Germinal center (tissue), 1 donor: ENCODE measurements around the gene EPHA2.
"Not testable (repeated sequence)": the region's sequence is repeated elsewhere in the genome, so short reads cannot be mapped to it uniquely, and the experiment has no call there.

Experiments
- DNase-seq: peaks from one replicate; pipeline ENCODE4 v3.0.0; 2012; ENCODE audit warnings: mixed read lengths, low spot score

EPHA2 gene

DNA sequence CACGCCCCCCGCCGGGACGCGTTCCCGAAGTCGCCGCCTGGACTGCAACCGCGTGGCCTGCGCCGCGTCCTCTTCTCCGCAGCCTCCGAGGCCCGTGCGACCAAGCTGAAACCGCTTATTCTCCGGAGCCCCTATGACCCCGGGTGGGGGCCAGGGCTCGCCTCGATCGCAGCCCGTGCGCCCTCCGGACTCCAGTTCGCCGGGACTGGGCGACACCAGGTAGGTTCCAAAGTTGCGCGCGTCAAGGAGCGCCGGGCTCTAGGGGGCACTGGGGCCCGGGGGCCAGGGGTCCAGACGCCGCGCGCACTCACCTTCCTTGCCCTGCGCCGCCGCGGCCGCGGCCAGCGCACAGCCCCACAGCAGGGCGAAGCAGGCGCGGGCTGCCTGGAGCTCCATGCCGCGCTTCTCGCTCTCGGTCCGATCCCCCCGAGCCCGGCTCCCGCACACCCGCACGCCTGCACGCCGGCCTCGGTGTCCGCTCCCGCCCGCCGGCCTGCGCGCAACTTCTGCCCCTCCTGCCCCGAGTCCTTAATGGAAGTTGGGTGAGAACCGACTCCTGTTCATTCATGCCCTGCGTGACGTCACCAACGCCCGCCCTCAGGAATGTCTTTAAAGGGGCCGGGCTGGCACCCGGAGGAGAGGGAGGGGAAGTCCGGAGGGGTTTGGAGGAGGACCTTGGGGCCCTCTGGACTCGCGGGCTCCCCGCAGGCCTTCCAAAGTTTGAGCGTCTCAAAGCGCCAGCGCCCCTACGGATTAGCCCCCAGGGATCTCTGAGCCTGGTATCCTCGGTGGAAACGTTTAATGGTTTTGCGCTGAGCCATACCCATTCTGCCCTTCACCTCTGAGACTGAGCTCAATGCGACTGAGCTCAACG lies at the start of gene EPHA2:
EPHA2 (minus strand) TSS at position 533 of the 874 bp plus-strand sequence; CDS start at position 396, 137 bp downstream.
- DNase-seq: no peak

- DNase-seq: no peak
Observed at GRCh38 chr1:16205334-16205671, 49.4 kb upstream of the EPHA2 start.

DNA sequence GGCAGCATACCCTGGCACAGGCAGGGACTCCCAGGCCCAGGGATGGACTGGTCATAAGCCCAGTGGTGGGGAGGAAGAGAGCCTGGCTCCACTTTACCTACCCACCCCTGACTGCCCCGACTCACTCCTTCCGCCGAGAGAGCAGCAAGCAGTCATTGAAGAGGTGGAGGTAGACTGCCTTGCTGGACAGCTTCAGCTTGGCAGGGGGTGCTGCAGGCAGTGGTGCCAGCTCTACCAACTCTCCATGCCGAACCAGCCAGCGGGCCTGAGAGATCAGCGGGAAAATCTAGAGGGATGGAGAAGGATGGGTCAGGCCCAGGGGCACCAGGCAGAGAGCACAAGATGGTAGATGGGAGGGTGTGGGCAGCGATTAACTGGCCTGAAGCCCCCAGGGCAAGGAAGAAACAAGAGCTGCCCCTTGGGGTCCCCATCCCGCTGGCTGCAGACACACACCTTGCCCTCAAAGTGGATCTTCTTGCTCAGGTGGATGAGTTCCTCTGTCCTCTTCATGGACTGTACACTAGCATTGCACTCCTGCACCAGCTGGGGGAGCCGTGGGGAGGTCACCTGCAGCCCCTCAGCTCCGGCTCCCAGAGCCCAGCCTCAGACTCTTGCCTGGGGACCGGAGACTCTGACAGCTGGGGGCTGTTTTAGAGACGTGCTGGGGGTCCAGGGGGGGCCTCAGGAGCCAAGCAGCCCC lies 48.9 kb upstream of the EPHA2 start:
- no peak for DNase-seq

- DNase-seq: no peak
Observed at GRCh38 chr1:16204216-16204615, 48.3 kb upstream of the EPHA2 start.

DNA sequence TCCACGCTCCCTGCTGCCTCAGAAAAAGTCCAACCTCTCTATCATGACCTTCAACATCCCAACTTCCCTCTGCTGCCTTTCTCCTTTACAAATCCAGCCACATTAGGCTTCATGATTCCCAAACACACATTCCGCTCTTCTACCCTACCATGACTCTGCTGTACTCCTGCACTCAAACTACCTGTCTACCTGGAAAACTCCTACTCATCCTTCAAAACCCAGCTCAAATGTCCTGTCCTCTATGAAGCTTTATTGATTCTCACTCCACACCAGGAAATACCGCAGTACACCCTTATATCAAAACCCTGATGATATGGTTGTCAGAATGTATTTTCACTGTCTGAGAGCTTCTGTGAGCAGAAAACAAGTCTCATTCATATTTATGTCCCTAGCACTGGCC lies 47.7 kb upstream of the EPHA2 start:
- DNase-seq: no peak

DNA sequence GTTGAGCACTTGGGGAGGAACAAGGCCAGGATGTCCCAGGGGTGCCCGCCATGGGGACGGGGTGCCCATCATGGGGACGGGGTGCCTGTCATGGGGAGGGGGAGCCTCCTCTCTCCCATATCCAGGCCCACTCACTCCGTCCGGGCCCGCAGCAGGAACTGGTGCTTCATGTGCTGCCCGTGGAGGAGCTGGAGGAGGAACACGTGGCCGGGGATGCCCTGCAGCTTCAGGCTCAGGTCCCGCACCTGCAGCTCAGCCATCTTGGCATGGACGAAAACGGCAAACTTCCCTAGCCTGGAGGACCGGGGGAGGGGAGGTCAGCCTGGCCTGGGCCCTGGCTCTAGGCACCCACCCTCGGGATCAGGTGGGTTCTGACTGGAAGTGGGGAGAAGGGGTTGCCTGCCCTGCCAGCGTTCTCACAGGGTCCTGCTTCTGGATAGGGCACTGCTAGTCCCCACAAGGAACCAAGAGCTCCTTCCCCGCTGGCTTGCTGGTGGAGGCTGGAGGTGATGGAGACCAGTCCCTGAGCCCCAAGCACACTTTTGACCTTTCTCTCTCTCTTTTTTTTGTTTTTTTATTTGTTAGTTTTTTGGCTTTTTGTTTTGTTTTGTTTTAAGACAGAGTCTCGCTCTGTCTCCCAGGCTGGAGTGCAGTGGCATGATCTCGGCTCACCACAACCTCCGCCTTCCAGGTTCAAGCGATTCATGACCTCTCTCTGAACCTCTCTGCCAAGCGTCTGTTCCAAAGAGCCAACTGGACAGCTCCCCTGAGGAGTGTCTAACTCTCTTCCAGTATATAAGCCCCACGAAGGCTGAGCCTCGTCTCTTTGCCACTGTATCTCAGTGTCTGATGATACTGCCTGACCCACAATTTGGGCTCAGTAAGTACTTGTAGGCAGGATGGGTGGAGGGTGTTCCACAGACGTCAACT lies 46.7 kb upstream of the EPHA2 start:
- DNase-seq: no peak

GRCh38 chr1:16199700-16200099 lies 43.8 kb upstream of the EPHA2 start:
- no peak for DNase-seq

GRCh38 chr1:16199157-16199501 lies 43.3 kb upstream of the EPHA2 start:
- no peak for DNase-seq

DNA sequence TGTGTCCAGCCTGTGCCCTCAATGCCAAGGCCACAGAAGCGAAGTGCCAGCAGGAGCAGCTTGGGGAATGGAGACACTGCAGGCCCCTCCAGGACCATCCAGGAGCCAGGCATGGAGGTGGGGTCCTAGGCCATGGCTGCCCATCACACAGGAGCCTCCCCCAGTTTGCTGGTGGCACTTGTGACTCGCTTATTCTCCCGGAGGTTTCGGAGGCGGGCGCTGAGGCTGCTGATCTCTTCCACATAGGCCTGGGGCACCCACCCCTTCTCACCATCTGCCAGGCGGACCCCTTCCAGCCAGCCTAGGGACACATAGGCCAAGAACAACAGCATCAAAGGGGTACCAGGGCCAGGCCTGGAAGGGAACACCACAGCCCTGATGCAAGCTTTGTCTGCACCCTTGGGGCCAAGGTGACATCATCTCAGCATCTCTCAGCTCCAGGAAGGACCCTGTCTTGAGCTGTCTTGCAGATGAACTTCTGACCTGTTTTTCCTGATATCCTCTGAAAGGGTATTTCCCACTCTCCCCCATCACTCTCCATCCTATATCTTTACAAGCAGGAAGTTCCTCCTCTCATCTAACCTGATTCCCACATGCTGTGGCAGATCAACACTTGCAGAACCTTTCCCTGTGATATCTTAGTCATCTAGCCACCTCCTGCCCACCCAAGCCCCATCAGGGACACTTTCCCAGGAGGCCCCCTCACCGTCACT lies 42.7 kb upstream of the EPHA2 start:
- no peak for DNase-seq

DNA sequence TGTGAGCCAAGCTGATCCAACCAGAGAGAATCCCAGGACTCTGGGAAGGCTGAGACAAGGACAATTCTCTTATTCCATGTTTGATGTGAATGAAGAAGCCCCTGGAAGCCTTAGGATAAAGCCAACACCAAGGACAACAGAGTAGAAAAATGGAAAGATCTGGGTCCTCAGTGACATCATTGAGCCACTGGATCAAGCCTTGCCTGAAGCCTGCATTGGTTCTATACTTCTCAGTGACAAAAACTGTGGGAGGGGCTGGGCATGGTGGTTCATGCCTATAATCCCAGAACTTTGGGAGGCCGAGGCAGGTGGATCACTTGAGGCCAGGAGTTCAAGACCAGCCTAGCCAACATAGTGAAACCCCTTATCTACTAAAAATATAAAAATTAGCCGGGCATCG lies 41.0 kb upstream of the EPHA2 start:
- no peak for DNase-seq

- not testable (repeated sequence) for DNase-seq
Observed at GRCh38 chr1:16196139-16196538, 40.3 kb upstream of the EPHA2 start.

GRCh38 chr1:16195518-16195905 lies 39.6 kb upstream of the EPHA2 start:
- DNase-seq: no peak

DNA sequence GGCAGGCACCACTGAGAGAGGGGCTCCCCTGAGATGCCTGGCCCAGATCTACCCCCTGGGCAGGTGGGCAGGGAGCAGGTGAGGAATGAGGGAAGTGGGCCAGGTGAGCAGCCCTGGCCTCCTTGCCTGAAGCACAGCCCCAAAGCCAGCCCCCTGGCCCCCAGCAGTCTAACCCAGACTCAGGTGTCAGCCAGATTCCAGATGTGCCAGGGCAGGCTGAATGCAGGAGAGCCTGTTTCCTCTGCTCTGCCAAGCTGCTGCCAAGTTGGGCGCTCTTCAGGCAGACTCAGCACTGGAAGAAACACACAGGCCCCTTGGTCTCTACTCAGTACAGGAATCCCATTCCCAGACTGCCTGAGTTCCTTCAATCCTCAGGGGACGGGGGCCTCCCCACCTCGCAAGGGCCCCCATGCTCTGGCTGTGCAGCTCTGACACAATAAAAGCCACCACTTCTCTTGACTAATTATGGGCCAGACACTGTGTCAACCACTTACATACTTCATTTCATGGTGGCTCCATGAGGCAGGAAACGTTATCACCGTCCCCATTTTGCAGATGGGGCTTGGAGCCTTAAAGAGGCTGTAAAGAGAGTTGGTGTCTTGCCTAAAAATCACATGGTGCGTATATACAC lies 36.2 kb upstream of the EPHA2 start:
- no peak for DNase-seq

- DNase-seq: no peak
Observed at GRCh38 chr1:16191309-16191708, 35.4 kb upstream of the EPHA2 start.

GRCh38 chr1:16189921-16190621 lies 34.2 kb upstream of the EPHA2 start:
- DNase-seq: no peak

DNA sequence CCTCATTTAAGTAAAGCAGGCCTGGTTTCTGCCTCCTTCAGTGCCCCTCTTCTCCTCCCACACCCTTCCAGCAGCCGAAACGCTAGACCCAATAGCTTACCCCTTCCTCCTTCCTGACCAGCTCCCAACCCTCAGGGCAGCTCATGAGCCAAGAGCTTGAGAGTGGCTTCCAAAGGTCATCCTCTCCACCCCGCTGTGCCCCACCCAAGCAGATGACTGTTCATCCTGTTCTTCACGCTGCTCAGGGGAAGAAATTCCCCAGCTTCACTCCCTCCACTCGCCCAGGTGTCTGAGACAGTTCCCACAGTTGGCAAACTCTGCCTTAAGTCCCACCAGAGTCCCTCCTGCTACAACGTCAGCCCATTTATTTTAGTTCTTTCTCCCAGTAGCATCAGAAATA lies 33.1 kb upstream of the EPHA2 start:
- no peak for DNase-seq

GRCh38 chr1:16187748-16188401 lies 32.0 kb upstream of the EPHA2 start:
- DNase-seq: peak; percentile 81

GRCh38 chr1:16186655-16187235 lies 30.9 kb upstream of the EPHA2 start:
- DNase-seq: no peak

- DNase-seq: no peak
Observed at GRCh38 chr1:16184557-16185303, 28.9 kb upstream of the EPHA2 start.
